ENCODE data around the gene CDH12. TPM values are rescaled to one million over a fixed set of nuclear protein-coding genes. Genes with fewer than 3 reads are reported as not detected.

The CDH12 gene
- not detected in 5 replicates for total RNA-seq (2022; extraction: Qiagen RNA extraction; ENCODE audit: low read depth)

DNA sequence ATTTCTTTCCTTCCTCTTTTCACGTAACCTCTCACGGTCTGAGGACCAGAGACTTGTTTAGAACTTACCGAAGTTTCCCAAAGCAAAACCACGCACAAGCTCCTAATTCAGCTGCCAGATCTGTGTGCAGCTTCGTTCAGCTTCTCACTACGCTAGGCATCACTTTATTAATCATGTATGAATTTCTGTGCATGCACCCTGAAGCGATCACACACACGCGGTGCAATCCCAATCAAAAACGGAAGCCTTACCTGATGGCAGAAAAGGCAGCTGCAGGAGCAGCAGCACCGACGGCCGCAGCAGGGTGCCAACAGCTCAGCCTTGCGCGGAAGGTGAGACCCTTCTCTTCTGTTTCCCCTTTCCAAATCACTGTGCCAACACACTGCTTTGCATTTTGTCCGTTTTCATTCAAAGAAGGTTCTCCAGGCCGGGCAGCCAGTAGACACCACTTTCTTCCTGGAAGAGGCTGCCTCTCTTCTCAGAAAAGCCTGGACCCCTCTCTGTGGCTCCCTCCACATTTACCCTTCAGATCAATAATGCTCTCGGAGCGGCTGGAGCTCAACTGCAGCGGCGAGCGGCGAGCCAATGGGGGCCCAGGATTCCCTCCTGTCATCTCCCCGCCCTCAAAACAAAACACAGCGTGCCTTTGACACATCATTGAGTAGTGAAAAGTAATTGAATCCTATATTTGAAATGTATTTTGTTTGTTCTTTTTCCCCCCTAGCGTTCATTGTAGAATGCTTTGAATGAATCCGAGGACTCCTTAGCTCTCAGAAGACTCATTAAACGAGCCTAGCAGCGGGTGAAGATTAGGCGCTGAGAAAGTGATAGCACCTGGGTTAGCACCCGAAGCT lies at the start of gene CDH12:
CDH12 (minus strand) TSS at position 538 of the 854 bp plus-strand sequence.

